GM12873 (cell line): ENCODE data around the gene CNTNAP5.

Experiments
- CTCF ChIP-seq: IDR thresholded peaks from 2 replicates; pipeline ENCODE4 v1.5.1; 2012; ENCODE audit warnings: low read depth, mild to moderate bottlenecking, moderate library complexity, low read length, control low read depth; ENCODE audit not compliant: insufficient read depth; ENCODE audit errors: missing control alignments

The CNTNAP5 gene

GRCh38 chr2:124165698-124166097 lies 140.6 kb downstream of the CNTNAP5 start:
- no peak for TF ChIP-seq CTCF

GRCh38 chr2:124171472-124172063 lies 146.5 kb downstream of the CNTNAP5 start:
- TF ChIP-seq CTCF = no peak

- TF ChIP-seq CTCF = no peak
These were observed 153.6 kb downstream of the CNTNAP5 start for GRCh38 chr2:124178719-124179118.

GRCh38 chr2:124180635-124181034 lies 155.5 kb downstream of the CNTNAP5 start:
- no peak for TF ChIP-seq CTCF

- no peak for TF ChIP-seq CTCF
These were observed 161.7 kb downstream of the CNTNAP5 start for GRCh38 chr2:124186801-124187200.

- no peak for TF ChIP-seq CTCF
These were observed 162.9 kb downstream of the CNTNAP5 start for GRCh38 chr2:124187948-124188347.

GRCh38 chr2:124193706-124194105 lies 168.6 kb downstream of the CNTNAP5 start:
- TF ChIP-seq CTCF = no peak
